A549 (cell line): ENCODE results near the gene IFNL2. TPM values are rescaled to one million over a fixed set of nuclear protein-coding genes. Genes with fewer than 3 reads are reported as not detected.

ENCODE experiments used
- ATAC-seq, 2 experiments: fragments of 200-7000 bp in 1 of 2; fragments of >200 bp in 1 of 2; cut with Nextera tagmentation in 1 of 2; cut with Tn5 transposase in 1 of 2; 3 replicates each; pipeline versions ENCODE4 v1.8.0 to v1.9.1; 2018 to 2020; ENCODE audit warnings: mild to moderate bottlenecking in 1 of 2, moderate library complexity in 1 of 2
- CTCF ChIA-PET: fragments of 300-600 bp; sonication (Branson Sonifier 250); formaldehyde crosslinking; extraction: SDS; loops from one replicate; lab custom pipeline; 2021; ENCODE audit warnings: antibody characterized with exemption, inconsistent platforms; lab: Yijun Ruan, JAX
- POLR2A ChIA-PET: fragments of 350-600 bp; formaldehyde crosslinking; extraction: SDS; loops from one replicate; lab custom pipeline; 2021; ENCODE audit warnings: antibody characterized with exemption, inconsistent platforms; lab: Yijun Ruan, JAX
- DNase-seq, 2 experiments: peaks; one replicate each; pipeline versions ENCODE4 v3.0.0 to v3.0.0-alpha.2; 2011 to 2016; ENCODE audit warnings: low read depth in 1 of 2, low spot score in 1 of 2
- FAIRE-seq: peaks from 2 replicates; lab custom pipeline; 2011; peaks lifted over from hg19 to GRCh38; lab: Jason Lieb, UNC
- H3K27ac ChIP-seq, 2 experiments: fragments of >200 bp; sonication (Bioruptor Twin); formaldehyde crosslinking; 3 replicates each; pipeline ENCODE4 v1.5.1; 2016 to 2017
- H3K4me1 ChIP-seq: fragments of >200 bp; sonication (Bioruptor Twin); formaldehyde crosslinking; 3 replicates; pipeline ENCODE4 v1.6.1; 2016
- H3K4me2 ChIP-seq: fragments of >200 bp; sonication (Bioruptor Twin); formaldehyde crosslinking; 3 replicates; pipeline ENCODE4 v1.6.1; 2016
- H3K4me3 ChIP-seq: fragments of >200 bp; sonication (Bioruptor Twin); formaldehyde crosslinking; 3 replicates; pipeline ENCODE4 v1.5.1; 2016
- H3K9me3 ChIP-seq: fragments of >200 bp; sonication (Bioruptor Twin); formaldehyde crosslinking; 3 replicates; pipeline ENCODE4 v1.6.1; 2016
- CEBPB ChIP-seq, 2 experiments: fragments of >200 bp in 1 of 2; sonication (Bioruptor Twin) in 1 of 2; formaldehyde crosslinking in 1 of 2; IDR thresholded peaks; 2 replicates each; pipeline ENCODE4 v1.6.1; 2012 to 2016
- CHD4 ChIP-seq: fragments of 200-600 bp; sonication (generic); IDR thresholded peaks from 2 replicates; pipeline ENCODE4 v1.6.1; 2016; ENCODE audit warnings: antibody characterized with exemption, mild to moderate bottlenecking, borderline replicate concordance
- E2F6 ChIP-seq: IDR thresholded peaks from 2 replicates; pipeline ENCODE4 v1.6.1; 2012; ENCODE audit warnings: low read depth, borderline replicate concordance
- EHF ChIP-seq: fragments of 250-450 bp; sonication (Bioruptor Pico); IDR thresholded peaks from 2 replicates; pipeline ENCODE4 v1.5.0; 2020; ENCODE audit warnings: mild to moderate bottlenecking
- EHMT2 ChIP-seq: fragments of 200-600 bp; sonication (generic); IDR thresholded peaks from 2 replicates; pipeline ENCODE4 v1.6.1; 2016; ENCODE audit warnings: antibody characterized with exemption, low read depth, mild to moderate bottlenecking, moderate library complexity
- ESRRA ChIP-seq: fragments of 150-350 bp; IDR thresholded peaks from 2 replicates; pipeline ENCODE4 v1.6.1; 2014; ENCODE audit warnings: mild to moderate bottlenecking, low read length, borderline replicate concordance
- FOSB ChIP-seq: fragments of 250-450 bp; sonication (Bioruptor Pico); IDR thresholded peaks from 2 replicates; pipeline ENCODE4 v1.5.0; 2020; ENCODE audit warnings: mild to moderate bottlenecking, moderate library complexity
- FOSL2 ChIP-seq, 2 experiments: fragments of 450-650 bp in 1 of 2; fragments of >200 bp in 1 of 2; sonication (Bioruptor Twin) in 1 of 2; formaldehyde crosslinking; IDR thresholded peaks; 2 replicates each; pipeline versions ENCODE4 v1.5.0 to v1.6.1; 2016 to 2020; ENCODE audit warnings: mild to moderate bottlenecking in 1 of 2, moderate library complexity in 1 of 2
- FOXS1 ChIP-seq: fragments of 250-450 bp; sonication (Bioruptor Pico); IDR thresholded peaks from 2 replicates; pipeline ENCODE4 v1.5.0; 2020; ENCODE audit warnings: mild to moderate bottlenecking, moderate library complexity
- HDAC2 ChIP-seq: fragments of 200-600 bp; sonication (generic); IDR thresholded peaks from 2 replicates; pipeline ENCODE4 v1.6.1; 2016
- HES2 ChIP-seq: fragments of >200 bp; sonication (Bioruptor Twin); formaldehyde crosslinking; IDR thresholded peaks from 2 replicates; pipeline ENCODE4 v1.6.1; 2016
- HOXA7 ChIP-seq: fragments of 250-450 bp; sonication (Bioruptor Pico); IDR thresholded peaks from 2 replicates; pipeline ENCODE4 v1.5.0; 2020; ENCODE audit warnings: mild to moderate bottlenecking, moderate library complexity
- JUN ChIP-seq, 2 experiments: fragments of >200 bp; sonication (Bioruptor Twin); formaldehyde crosslinking; IDR thresholded peaks; 2 replicates in 1 of 2; 3 replicates in 1 of 2; pipeline ENCODE4 v1.6.1; 2016 to 2017
- NPAS2 ChIP-seq: fragments of 250-450 bp; sonication (Bioruptor Pico); IDR thresholded peaks from 2 replicates; pipeline ENCODE4 v1.8.0; 2022; ENCODE audit warnings: mild to moderate bottlenecking, moderate library complexity, borderline replicate concordance
- PBX3 ChIP-seq: IDR thresholded peaks from 2 replicates; pipeline ENCODE4 v1.6.1; 2012
- PHF8 ChIP-seq: fragments of 200-600 bp; sonication (generic); IDR thresholded peaks from 2 replicates; pipeline ENCODE4 v1.6.1; 2016; ENCODE audit warnings: low read depth, mild to moderate bottlenecking, antibody characterized with exemption, moderate library complexity, borderline replicate concordance
- POLR2AphosphoS2 ChIP-seq: conservative IDR thresholded peaks from 2 replicates; pipeline ENCODE4 v1.6.1; 2012; ENCODE audit warnings: low read length, improper control_type of control experiment, inconsistent platforms
- SREBF2 ChIP-seq: fragments of 450-650 bp; IDR thresholded peaks from 2 replicates; pipeline ENCODE4 v1.6.1; 2014; ENCODE audit warnings: mild to moderate bottlenecking, moderate library complexity
- TP53 ChIP-seq: fragments of 250-450 bp; sonication (Bioruptor Pico); IDR thresholded peaks from 2 replicates; pipeline ENCODE4 v1.5.0; 2021; ENCODE audit warnings: mild to moderate bottlenecking, moderate library complexity
- USF2 ChIP-seq: fragments of 450-650 bp; IDR thresholded peaks from 2 replicates; pipeline ENCODE4 v1.6.1; 2014; ENCODE audit warnings: antibody characterized with exemption
- WGBS: methylation state at CpG from one replicate; pipeline ENCODE4 v1.1.6; 2017; ENCODE audit errors: missing lambda C conversion rate; 5-methylcytosine and 5-hydroxymethylcytosine counted together
- polyA plus RNA-seq, 4 experiments: library from polyadenylated mRNA; depleted of rRNA in 3 of 4; stranded (reverse); fragments of >200 nt; fragmentation: RNase III in 1 of 4; extraction: RNeasy Plus Mini Kit Qiagen cat#74134 plus additional on column Dnase treatment in 1 of 4; gene quantifications; 2 replicates in 3 of 4; 3 replicates in 1 of 4; pipeline ENCODE4 v1.2.3, GENCODE V29; 2011 to 2017
- TF ChIP-seq, protein P1 (sequence below): fragments of 250-450 bp; sonication (Bioruptor Pico); IDR thresholded peaks from 2 replicates; pipeline ENCODE4 v1.5.0; 2021; ENCODE audit warnings: mild to moderate bottlenecking, moderate library complexity, borderline replicate concordance

The IFNL2 gene
- polyA plus RNA-seq, 2 of the 4 experiments (the other 2 are of a cell fraction), result not detected

DNA sequence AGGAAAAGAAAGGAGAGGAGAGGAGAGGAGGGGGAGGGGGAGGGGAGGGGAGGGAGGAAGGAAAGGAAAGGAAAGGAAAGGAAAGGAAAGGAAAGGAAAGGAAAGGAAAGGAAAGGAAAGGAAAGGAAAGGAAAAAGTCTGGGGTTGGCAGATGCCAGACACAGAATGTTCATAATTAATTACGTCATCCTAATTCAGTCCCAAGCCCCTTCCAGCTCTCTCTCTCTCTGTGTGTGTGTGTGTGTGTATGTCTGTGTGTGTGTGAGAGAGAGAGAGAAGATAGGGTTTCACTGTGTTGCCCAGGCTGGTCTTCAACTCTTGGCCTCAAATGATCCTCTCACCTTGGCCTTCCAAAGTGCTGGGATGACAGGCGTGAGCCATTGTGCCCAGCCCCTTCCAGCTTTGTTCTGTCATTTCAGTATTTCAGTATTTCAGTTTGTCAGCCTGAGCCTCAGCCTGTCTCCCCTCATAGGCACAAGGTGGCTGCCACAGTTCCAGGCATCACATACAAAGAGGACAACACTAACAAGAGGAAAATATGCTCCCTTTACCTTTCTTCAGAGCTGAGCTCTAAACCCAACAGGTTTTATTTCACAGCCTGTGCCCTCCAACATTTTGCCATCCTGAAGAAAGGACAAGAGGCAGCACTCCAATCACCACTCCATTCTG, 38.0 kb upstream of the IFNL2 start:
- Histone ChIP-seq H3K4me1 (no peaks in the 10 kb centered on the region), H3K9me3 (no peaks in the 10 kb centered on the region), H3K4me2 (no peak overlapping the region)
- FAIRE-seq, result peak; percentile 78
- POLR2A ChIA-PET, result no interaction called here
- TF ChIP-seq JUN (IDR thresholded peaks at IDR 0.05) (no peak), CHD4 (no peak), HOXA7 (CRISPR knock-in tag) (no peak), FOSB (CRISPR knock-in tag) (no peak), FOXS1 (CRISPR knock-in tag) (no peak), SREBF2 (no peak), TP53 (CRISPR knock-in tag) (no peak), E2F6 (no peak), PBX3 (no peak), EHMT2 (no peak), PHF8 (no peak), POLR2AphosphoS2 (no peak), HDAC2 (no peak)
- TF ChIP-seq, protein P1, sequence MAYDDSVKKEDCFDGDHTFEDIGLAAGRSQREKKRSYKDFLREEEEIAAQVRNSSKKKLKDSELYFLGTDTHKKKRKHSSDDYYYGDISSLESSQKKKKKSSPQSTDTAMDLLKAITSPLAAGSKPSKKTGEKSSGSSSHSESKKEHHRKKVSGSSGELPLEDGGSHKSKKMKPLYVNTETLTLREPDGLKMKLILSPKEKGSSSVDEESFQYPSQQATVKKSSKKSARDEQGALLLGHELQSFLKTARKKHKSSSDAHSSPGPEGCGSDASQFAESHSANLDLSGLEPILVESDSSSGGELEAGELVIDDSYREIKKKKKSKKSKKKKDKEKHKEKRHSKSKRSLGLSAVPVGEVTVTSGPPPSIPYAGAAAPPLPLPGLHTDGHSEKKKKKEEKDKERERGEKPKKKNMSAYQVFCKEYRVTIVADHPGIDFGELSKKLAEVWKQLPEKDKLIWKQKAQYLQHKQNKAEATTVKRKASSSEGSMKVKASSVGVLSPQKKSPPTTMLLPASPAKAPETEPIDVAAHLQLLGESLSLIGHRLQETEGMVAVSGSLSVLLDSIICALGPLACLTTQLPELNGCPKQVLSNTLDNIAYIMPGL (CRISPR knock-in tag), result no peak
- TF ChIP-seq, all 56 proteins: peak for 0
- WGBS, result 42% methylated on average over 2 of the region's 2 CpGs
- no peak overlapping the region for H3K4me3 ChIP-seq
- ATAC-seq (no peak), DNase-seq (no peak)
- CTCF ChIA-PET, result interaction anchor here (0.6 to 2.0 kb wide), 8 partner anchors 8 to 833 kb away, joined by 3 to 5 read pairs (median 3); no protein-coding TSS in a partner anchor
- H3K27ac ChIP-seq, result no peak overlapping the region

DNA sequence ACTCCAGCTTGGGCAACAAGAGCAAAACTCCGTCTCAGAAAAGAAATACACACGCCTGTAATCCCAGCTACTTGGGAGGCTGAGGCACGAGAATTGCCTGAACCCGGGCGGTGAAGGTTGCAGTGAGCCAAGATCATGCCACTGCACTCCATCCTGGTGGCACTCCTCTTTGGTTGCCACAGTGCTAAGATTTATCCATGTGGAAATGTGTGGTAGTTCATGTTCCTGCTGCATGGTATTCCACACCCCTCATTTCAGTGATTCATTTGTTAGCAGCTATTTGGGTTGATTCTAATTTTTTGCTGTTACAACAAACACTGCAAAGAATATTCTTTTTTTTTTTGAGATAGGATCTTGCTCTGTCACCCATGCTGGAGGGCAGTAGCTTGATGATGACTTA, 35.5 kb upstream of the IFNL2 start:
- Histone ChIP-seq H3K27ac (no peak overlapping the region), H3K4me3 (no peak overlapping the region), H3K4me2 (no peak overlapping the region), H3K4me1 (no peaks in the 10 kb centered on the region), H3K9me3 (no peaks in the 10 kb centered on the region)
- CTCF ChIA-PET, result interaction anchor here (0.6 to 1.7 kb wide), 8 partner anchors 17 to 271 kb away, joined by 3 to 6 read pairs (median 4); no protein-coding TSS in a partner anchor
- DNase-seq (no peak), ATAC-seq (peak; percentile 57 to 71; a peak in 5 of 6 replicates), FAIRE-seq (peak; percentile 43)
- 41% methylated on average over 5 of the region's 5 CpGs for WGBS
- TF ChIP-seq FOSL2 (IDR thresholded peaks at IDR 0.05) (no peak), FOSL2 (CRISPR knock-in tag; IDR thresholded peaks at IDR 0.05) (no peak), JUN (IDR thresholded peaks at IDR 0.05) (no peak), PHF8 (no peak), SREBF2 (no peak), EHF (CRISPR knock-in tag) (no peak), ESRRA (no peak), NPAS2 (CRISPR knock-in tag) (no peak), HOXA7 (CRISPR knock-in tag) (no peak), USF2 (no peak), HES2 (no peak), PBX3 (no peak), CEBPB (IDR thresholded peaks at IDR 0.05) (no peak)
- POLR2A ChIA-PET, result no interaction called here
